Measurements from ENCODE around the gene TUBA4A. TPM values are rescaled to one million over a fixed set of nuclear protein-coding genes. Genes with fewer than 3 reads are reported as not detected.

The TUBA4A gene
- total and polyA plus RNA-seq, 10 donors: 60.2 to 120 (median 73.4) TPM

DNA sequence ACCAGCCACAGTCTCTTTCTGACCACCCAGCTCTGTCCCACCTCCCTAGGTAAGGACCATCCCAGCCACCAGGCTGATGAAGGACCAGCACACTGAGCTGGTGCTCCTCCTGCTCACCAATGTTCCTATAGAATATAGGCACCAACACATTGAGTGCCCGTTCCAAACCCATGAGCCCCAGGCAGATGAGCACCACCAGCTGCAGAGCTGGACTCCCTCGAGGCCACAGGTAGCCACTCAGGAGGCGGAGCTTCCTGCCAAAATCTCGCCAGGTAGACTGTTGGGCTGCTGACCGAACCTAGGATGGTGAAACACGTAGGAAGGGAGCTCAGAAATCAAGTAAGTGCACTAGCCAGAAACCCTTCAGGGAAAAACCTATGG lies 37.2 kb downstream of the TUBA4A start:
- no peak for DNase-seq
- WGBS, 5 donors: 83 to 92% (median 87%) methylated on average over 5 to 6 of the region's 6 CpGs
- H3K9me3 ChIP-seq: no peaks in the 10 kb centered on the region
- H3K27ac ChIP-seq: no peak overlapping the region
- TF ChIP-seq, protein P1, sequence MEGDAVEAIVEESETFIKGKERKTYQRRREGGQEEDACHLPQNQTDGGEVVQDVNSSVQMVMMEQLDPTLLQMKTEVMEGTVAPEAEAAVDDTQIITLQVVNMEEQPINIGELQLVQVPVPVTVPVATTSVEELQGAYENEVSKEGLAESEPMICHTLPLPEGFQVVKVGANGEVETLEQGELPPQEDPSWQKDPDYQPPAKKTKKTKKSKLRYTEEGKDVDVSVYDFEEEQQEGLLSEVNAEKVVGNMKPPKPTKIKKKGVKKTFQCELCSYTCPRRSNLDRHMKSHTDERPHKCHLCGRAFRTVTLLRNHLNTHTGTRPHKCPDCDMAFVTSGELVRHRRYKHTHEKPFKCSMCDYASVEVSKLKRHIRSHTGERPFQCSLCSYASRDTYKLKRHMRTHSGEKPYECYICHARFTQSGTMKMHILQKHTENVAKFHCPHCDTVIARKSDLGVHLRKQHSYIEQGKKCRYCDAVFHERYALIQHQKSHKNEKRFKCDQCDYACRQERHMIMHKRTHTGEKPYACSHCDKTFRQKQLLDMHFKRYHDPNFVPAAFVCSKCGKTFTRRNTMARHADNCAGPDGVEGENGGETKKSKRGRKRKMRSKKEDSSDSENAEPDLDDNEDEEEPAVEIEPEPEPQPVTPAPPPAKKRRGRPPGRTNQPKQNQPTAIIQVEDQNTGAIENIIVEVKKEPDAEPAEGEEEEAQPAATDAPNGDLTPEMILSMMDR (IDR thresholded peaks at IDR 0.05 in 8 of 11, conservative IDR thresholded peaks at IDR 0.05 in 3 of 11): no peak
- TF ChIP-seq POLR2A (IDR thresholded peaks at IDR 0.05): no peak
- TF ChIP-seq POLR2AphosphoS5 (IDR thresholded peaks at IDR 0.05): no peak
- no peak overlapping the region for H3K4me3 ChIP-seq
- peaks cover 0 to 68% (median 19%) of the 10 kb centered on the region in 6 donors for H3K36me3 ChIP-seq
- H3K4me1 ChIP-seq: peaks cover 23 to 67% (median 31%) of the 10 kb centered on the region in 6 donors
- intact Hi-C loops (cut with DNase I; ENCODE audit: low total_unique reads): no loop called here
- H3K27me3 ChIP-seq (replicated peaks in 1 of 7): no peaks in the 10 kb centered on the region

DNA sequence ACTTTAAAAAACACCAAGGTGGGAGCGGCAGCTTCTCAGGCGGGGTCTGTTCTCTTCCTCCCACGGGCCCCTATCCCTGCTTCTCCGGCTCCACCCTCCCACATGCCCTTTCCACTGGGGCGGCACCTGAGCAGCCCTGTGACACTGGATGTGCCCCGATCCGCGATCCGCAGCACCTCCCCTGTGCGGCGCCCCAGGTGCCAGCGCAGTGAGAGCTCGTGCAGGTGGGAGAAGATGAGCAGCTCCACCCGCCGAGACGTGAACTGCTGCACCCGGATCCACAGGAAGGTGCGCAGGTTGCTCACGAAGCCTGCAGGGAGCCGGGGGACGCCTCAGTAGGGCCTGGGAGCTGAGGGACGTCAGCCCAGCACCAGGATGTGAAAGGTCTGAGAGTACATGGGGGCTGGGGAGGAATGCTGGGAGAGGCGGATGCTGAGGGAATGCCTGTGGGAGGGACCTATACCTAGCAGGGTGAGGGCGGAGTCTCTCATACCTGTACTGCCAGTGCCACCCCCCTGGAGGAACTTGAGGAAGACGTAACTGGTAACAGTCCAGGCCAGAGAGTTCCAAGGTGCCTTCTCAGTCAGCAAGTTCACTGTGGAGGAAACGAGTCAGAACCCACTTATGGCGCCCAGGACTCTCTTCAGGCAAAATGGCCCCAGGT lies 37.7 kb downstream of the TUBA4A start:
- no peak for DNase-seq
- Histone ChIP-seq H3K36me3 (peaks cover 0 to 65% (median 14%) of the 10 kb centered on the region in 6 donors), H3K27ac (no peak overlapping the region), H3K9me3 (no peaks in the 10 kb centered on the region), H3K27me3 (replicated peaks in 1 of 7) (no peaks in the 10 kb centered on the region), H3K4me3 (no peak overlapping the region), H3K4me1 (peaks cover 23 to 69% (median 36%) of the 10 kb centered on the region in 6 donors)
- TF ChIP-seq, protein P1 (IDR thresholded peaks at IDR 0.05 in 8 of 11, conservative IDR thresholded peaks at IDR 0.05 in 3 of 11): no peak
- no peak for TF ChIP-seq POLR2AphosphoS5 (IDR thresholded peaks at IDR 0.05)
- no peak for TF ChIP-seq POLR2A (IDR thresholded peaks at IDR 0.05)
- intact Hi-C loops (cut with DNase I; ENCODE audit: low total_unique reads): no loop called here
- 92 to 96% (median 94%) methylated on average over 24 to 27 of the region's 27 CpGs for WGBS, 5 donors

DNA sequence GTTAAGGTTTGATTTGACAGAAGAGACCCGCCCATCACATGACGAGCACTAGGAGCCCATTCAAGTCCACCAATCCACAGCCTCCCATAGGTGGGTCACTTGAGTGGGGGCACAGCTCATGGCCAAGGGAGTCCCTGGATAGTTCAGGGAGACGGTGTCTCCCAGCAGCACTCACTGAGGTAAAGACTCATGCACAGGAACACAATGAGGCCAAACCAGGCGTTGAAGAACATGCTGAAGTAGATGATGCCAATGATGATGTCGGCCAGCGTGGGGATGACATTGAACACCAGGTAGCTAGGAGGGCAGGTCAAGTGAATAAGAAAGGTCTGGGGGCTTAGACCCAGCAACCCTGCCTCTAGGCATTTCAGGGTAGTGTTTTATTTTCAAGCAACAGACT lies 38.9 kb downstream of the TUBA4A start:
- TF ChIP-seq POLR2A (IDR thresholded peaks at IDR 0.05) (no peak), POLR2AphosphoS5 (IDR thresholded peaks at IDR 0.05) (no peak)
- TF ChIP-seq, protein P1 (IDR thresholded peaks at IDR 0.05 in 8 of 11, conservative IDR thresholded peaks at IDR 0.05 in 3 of 11): no peak
- no peaks in the 10 kb centered on the region for H3K9me3 ChIP-seq
- H3K4me3 ChIP-seq: no peak overlapping the region
- intact Hi-C loops (cut with DNase I; ENCODE audit: low total_unique reads): no loop called here
- no peaks in the 10 kb centered on the region for H3K27me3 ChIP-seq (replicated peaks in 1 of 7)
- peaks cover 0 to 65% (median 4%) of the 10 kb centered on the region in 6 donors for H3K36me3 ChIP-seq
- H3K27ac ChIP-seq: no peak overlapping the region
- DNase-seq: no peak
- 86 to 97% (median 93%) methylated on average over 6 of the region's 6 CpGs for WGBS, 5 donors
- H3K4me1 ChIP-seq: peaks cover 21 to 69% (median 35%) of the 10 kb centered on the region in 6 donors

DNA sequence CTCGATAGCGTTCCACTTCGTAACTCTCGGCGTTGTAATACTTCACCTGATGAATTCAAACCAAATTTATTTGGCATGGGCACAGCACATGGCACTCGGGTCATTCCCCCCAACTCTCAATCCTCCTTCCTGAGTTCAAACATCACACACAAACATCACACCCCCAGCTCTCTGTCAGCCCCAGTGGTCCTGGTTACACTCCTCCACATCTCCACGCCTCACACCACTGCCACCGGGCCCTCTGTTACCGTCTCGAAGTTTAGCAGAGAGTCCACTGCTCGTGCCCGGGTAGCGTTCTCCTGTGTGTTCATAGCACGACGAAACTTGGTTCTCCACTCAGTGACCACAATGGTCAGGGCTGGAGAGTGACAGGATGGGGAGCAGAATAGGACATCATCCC lies 39.6 kb downstream of the TUBA4A start:
- H3K27me3 ChIP-seq (replicated peaks in 1 of 7): no peaks in the 10 kb centered on the region
- TF ChIP-seq, protein P1 (IDR thresholded peaks at IDR 0.05 in 8 of 11, conservative IDR thresholded peaks at IDR 0.05 in 3 of 11): no peak
- no peak for TF ChIP-seq POLR2A (IDR thresholded peaks at IDR 0.05)
- TF ChIP-seq POLR2AphosphoS5 (IDR thresholded peaks at IDR 0.05): no peak
- H3K36me3 ChIP-seq: peaks cover 0 to 66% (median 7%) of the 10 kb centered on the region in 6 donors
- no peak for DNase-seq
- H3K4me3 ChIP-seq: no peak overlapping the region
- intact Hi-C loops (cut with DNase I; ENCODE audit: low total_unique reads): no loop called here
- 94 to 97% (median 96%) methylated on average over 15 of the region's 15 CpGs for WGBS, 5 donors
- peak overlapping the region in 1 of 8 donors; percentile 42 for H3K27ac ChIP-seq
- no peaks in the 10 kb centered on the region for H3K9me3 ChIP-seq
- H3K4me1 ChIP-seq: peaks cover 15 to 69% (median 31%) of the 10 kb centered on the region in 6 donors

All from spleen (tissue), 11 donors.